ENCODE results near the gene RUNX3. TPM values are rescaled to one million over a fixed set of nuclear protein-coding genes. Genes with fewer than 3 reads are reported as not detected.

RUNX3 gene
- total and polyA plus RNA-seq, 2 donors (not counting 3 experiments of a cell fraction or from before 2014, with no cell fraction given), result not detected

- H3K27me3 ChIP-seq (ENCODE audit: control insufficient read depth in 2 of 2, insufficient read depth in 2 of 2, low read length in 2 of 2), result peaks cover 9 to 16% of the 10 kb centered on the region in 2 experiments
- dilution Hi-C loops (cut with MboI; ENCODE audit: extremely low pct_ligation_motif_present, low sequenced_read_pairs) (no loop called here), intact Hi-C loops (cut with micrococcal nuclease) (no loop called here)
- H3K36me3 ChIP-seq (ENCODE audit: control insufficient read depth in 2 of 2, extremely low read depth in 1 of 2, insufficient read depth in 2 of 2, low read length in 2 of 2), result no peaks in the 10 kb centered on the region
- no TSS peak for BruUV-seq (replicated peaks)
- no peaks in the 10 kb centered on the region for H3K79me2 ChIP-seq (ENCODE audit: control insufficient read depth, insufficient read depth, low read length)
- H3K4me1 ChIP-seq (ENCODE audit: control insufficient read depth, extremely low read depth, insufficient read depth, low read length), result no peaks in the 10 kb centered on the region
- FAIRE-seq (no peak), DNase-seq (ENCODE audit: low read depth, low spot score) (no peak)
- H2AFZ ChIP-seq (ENCODE audit: low read depth, low read length), result no peak overlapping the region
- POLR2A ChIA-PET, result no interaction called here
- H3K9me1 ChIP-seq (replicated peaks; ENCODE audit: control insufficient read depth, extremely low read depth, insufficient read depth, low read length), result no peaks in the 10 kb centered on the region
- no peaks in the 10 kb centered on the region for H3K9me3 ChIP-seq (replicated peaks; ENCODE audit: control insufficient read depth, insufficient read depth, low read length)
- H4K20me1 ChIP-seq (replicated peaks; ENCODE audit: control insufficient read depth, extremely low read depth, insufficient read depth, low read length), result no peaks in the 10 kb centered on the region
- H3K27ac ChIP-seq (ENCODE audit: insufficient read depth, low read depth, low read length), result no peak overlapping the region
- H3K4me2 ChIP-seq (ENCODE audit: insufficient read depth, low read length), result no peak overlapping the region
- TF ChIP-seq FOS (IDR thresholded peaks at IDR 0.05; ENCODE audit: borderline replicate concordance, insufficient read depth, low read length), result no peak
- TF ChIP-seq MYC (IDR thresholded peaks at IDR 0.05; ENCODE audit: low read depth, low read length), result no peak
- TF ChIP-seq POLR2A (IDR thresholded peaks at IDR 0.05; ENCODE audit: low read depth, low read length), result no peak
- no peak for TF ChIP-seq JUN (IDR thresholded peaks at IDR 0.05; ENCODE audit: borderline replicate concordance, insufficient read depth, insufficient read length, low read depth)
- TF ChIP-seq MAX (IDR thresholded peaks at IDR 0.05; ENCODE audit: insufficient read depth, insufficient read length), result no peak
- TF ChIP-seq CTCF (IDR thresholded peaks at IDR 0.05; ENCODE audit: extremely low read depth in 1 of 2, insufficient read depth in 1 of 2, low read depth in 1 of 2, low read length in 2 of 2), result no peak
- no peak for TF ChIP-seq GATA2 (IDR thresholded peaks at IDR 0.05; ENCODE audit: insufficient read depth, insufficient read length, low read depth, low read length)
- no peak for TF ChIP-seq POLR2AphosphoS5 (IDR thresholded peaks at IDR 0.05; ENCODE audit: insufficient read depth, low read depth, low read length)
- TF ChIP-seq EZH2 (IDR thresholded peaks at IDR 0.05; ENCODE audit: borderline replicate concordance, low read depth, low read length, severe bottlenecking), result no peak
- H3K4me3 ChIP-seq (replicated peaks in 1 of 3; ENCODE audit: insufficient read depth in 1 of 3, low read depth in 1 of 3, low read length in 3 of 3), result no peak overlapping the region
- CTCF ChIA-PET, result interaction anchor here (1.5 kb wide), 1 partner anchor 8 kb away, joined by 3 read pairs; no protein-coding TSS in a partner anchor
- H3K9ac ChIP-seq (replicated peaks; ENCODE audit: extremely low read depth, insufficient read depth, low read length), result no peak overlapping the region
Measured at GRCh38 chr1:24939040-24939674, 9.1 kb upstream of the RUNX3 start.
